H9 (cell line): Measurements from ENCODE around the gene SCD. TPM values are rescaled to one million over a fixed set of nuclear protein-coding genes. Genes with fewer than 3 reads are reported as not detected.

Experiments used
- DNase-seq: peaks from one replicate; pipeline ENCODE4 v3.0.0-alpha.2; 2017
- H2AFZ ChIP-seq: one replicate; pipeline ENCODE4 v1.6.1; 2013; ENCODE audit warnings: mild to moderate bottlenecking, low read length, control low read depth, moderate library complexity
- H2AK5ac ChIP-seq: 2 replicates; pipeline ENCODE4 v1.6.1; 2013; ENCODE audit warnings: low read length, control low read depth, mixed read lengths; ENCODE audit not compliant: insufficient read length
- H2BK120ac ChIP-seq: one replicate; pipeline ENCODE4 v1.6.1; 2013; ENCODE audit warnings: low read depth, mild to moderate bottlenecking, low read length, control low read depth, inconsistent platforms; ENCODE audit not compliant: poor library complexity, severe bottlenecking
- H2BK12ac ChIP-seq: 2 replicates; pipeline ENCODE4 v1.6.1; 2013; ENCODE audit warnings: low read length, control low read depth, mixed read lengths, low read depth; ENCODE audit not compliant: insufficient read length
- H2BK15ac ChIP-seq: 2 replicates; pipeline ENCODE4 v1.6.1; 2013; ENCODE audit warnings: low read depth, low read length, control low read depth
- H2BK20ac ChIP-seq: one replicate; pipeline ENCODE4 v1.6.1; 2013; ENCODE audit warnings: low read depth, mild to moderate bottlenecking, low read length, control low read depth, inconsistent platforms; ENCODE audit not compliant: poor library complexity, severe bottlenecking
- H2BK5ac ChIP-seq: 2 replicates; pipeline ENCODE4 v1.6.1; 2013; ENCODE audit warnings: low read length, control low read depth, mixed read lengths; ENCODE audit not compliant: insufficient read length
- H3K14ac ChIP-seq: 2 replicates; pipeline ENCODE4 v1.6.1; 2013; ENCODE audit warnings: low read length, control low read depth; ENCODE audit not compliant: insufficient read depth
- H3K18ac ChIP-seq: 2 replicates; pipeline ENCODE4 v1.6.1; 2013; ENCODE audit warnings: low read depth, mild to moderate bottlenecking, mixed read lengths, low read length, control low read depth; ENCODE audit not compliant: insufficient read length
- H3K23ac ChIP-seq: 2 replicates; pipeline ENCODE4 v1.6.1; 2013; ENCODE audit warnings: low read length, control low read depth, mixed read lengths, low read depth; ENCODE audit not compliant: insufficient read length
- H3K23me2 ChIP-seq: 2 replicates; pipeline ENCODE4 v1.6.1; 2013; ENCODE audit warnings: low read depth, mild to moderate bottlenecking, mixed read lengths, low read length, control low read depth; ENCODE audit not compliant: insufficient read length, poor library complexity, severe bottlenecking
- H3K27ac ChIP-seq: 2 replicates; pipeline ENCODE4 v1.5.1; 2013; ENCODE audit warnings: low read length, control low read depth, mixed read lengths, low read depth; ENCODE audit not compliant: insufficient read length
- H3K27me3 ChIP-seq: 2 replicates; pipeline ENCODE4 v1.6.1; 2013; ENCODE audit warnings: low read length, control low read depth, inconsistent platforms; ENCODE audit not compliant: insufficient read depth
- H3K4ac ChIP-seq: 2 replicates; pipeline ENCODE4 v1.6.1; 2013; ENCODE audit warnings: low read depth, mild to moderate bottlenecking, control low read depth, inconsistent platforms, low read length, moderate library complexity
- H3K4me1 ChIP-seq: 2 replicates; pipeline ENCODE4 v1.6.1; 2013; ENCODE audit warnings: low read length, control low read depth, inconsistent platforms; ENCODE audit not compliant: insufficient read depth
- H3K4me2 ChIP-seq: 2 replicates; pipeline ENCODE4 v1.6.1; 2013; ENCODE audit warnings: low read length, control low read depth, mixed read lengths; ENCODE audit not compliant: insufficient read length, insufficient read depth
- H3K56ac ChIP-seq: 2 replicates; pipeline ENCODE4 v1.6.1; 2013; ENCODE audit warnings: low read depth, mild to moderate bottlenecking, mixed read lengths, low read length, control low read depth; ENCODE audit not compliant: insufficient read length
- H3K79me1 ChIP-seq: 2 replicates; pipeline ENCODE4 v1.6.1; 2013; ENCODE audit warnings: low read depth, mild to moderate bottlenecking, moderate library complexity, low read length, control low read depth, inconsistent platforms; ENCODE audit not compliant: insufficient read depth, poor library complexity, severe bottlenecking
- H3K79me2 ChIP-seq: 2 replicates; pipeline ENCODE4 v1.6.1; 2013; ENCODE audit warnings: low read length, control low read depth, inconsistent platforms; ENCODE audit not compliant: insufficient read depth
- H3K9ac ChIP-seq: 2 replicates; pipeline ENCODE4 v1.6.1; 2013; ENCODE audit warnings: low read length, control low read depth, mixed read lengths; ENCODE audit not compliant: insufficient read length; ENCODE audit errors: extremely low read depth
- H3K9me3 ChIP-seq: one replicate; pipeline ENCODE4 v1.6.1; 2013; ENCODE audit warnings: low read depth, low read length, inconsistent platforms; ENCODE audit not compliant: control insufficient read depth
- H3T11ph ChIP-seq: one replicate; pipeline ENCODE4 v1.6.1; 2013; ENCODE audit warnings: mild to moderate bottlenecking, low read length, control low read depth, inconsistent platforms
- H4K20me1 ChIP-seq: one replicate; pipeline ENCODE4 v1.6.1; 2013; ENCODE audit not compliant: control insufficient read depth, insufficient read length, insufficient read depth
- H4K5ac ChIP-seq: 2 replicates; pipeline ENCODE4 v1.6.1; 2013; ENCODE audit warnings: low read depth, mild to moderate bottlenecking, mixed read lengths, low read length, control low read depth; ENCODE audit not compliant: insufficient read length
- H4K8ac ChIP-seq: replicated peaks from 2 replicates; pipeline ENCODE4 v1.6.1; 2013; ENCODE audit warnings: low read length, control low read depth, mixed read lengths, low read depth; ENCODE audit not compliant: insufficient read length
- H4K91ac ChIP-seq: 2 replicates; pipeline ENCODE4 v1.6.1; 2013; ENCODE audit warnings: low read depth, mild to moderate bottlenecking, moderate library complexity, mixed read lengths, low read length, control low read depth; ENCODE audit not compliant: insufficient read length
- H3K27ac Mint-ChIP-seq, 3 experiments: 2 replicates in 2 of 3; 3 replicates in 1 of 3; pipeline ENCODE4 v1.8.0; 2020 to 2021; ENCODE audit warnings: mixed read lengths in 3 of 3, mild to moderate bottlenecking in 1 of 3, moderate library complexity in 1 of 3
- H3K27me3 Mint-ChIP-seq: 2 replicates; pipeline ENCODE4 v1.8.0; 2021; ENCODE audit warnings: low read depth, mild to moderate bottlenecking, moderate library complexity, mixed read lengths
- H3K36me3 Mint-ChIP-seq, 3 experiments: 2 replicates in 2 of 3; 3 replicates in 1 of 3; pipeline ENCODE4 v1.8.0; 2020 to 2021; ENCODE audit warnings: low read depth in 3 of 3, mixed read lengths in 3 of 3; ENCODE audit not compliant: insufficient read depth in 1 of 3
- H3K4me1 Mint-ChIP-seq, 2 experiments: 2 replicates each; pipeline ENCODE4 v1.8.0; 2020; ENCODE audit warnings: mixed read lengths in 2 of 2
- H3K4me3 Mint-ChIP-seq, 2 experiments: 2 replicates in 1 of 2; 3 replicates in 1 of 2; pipeline ENCODE4 v1.8.0; 2020 to 2021; ENCODE audit warnings: mild to moderate bottlenecking in 2 of 2, mixed read lengths in 2 of 2, moderate library complexity in 1 of 2
- H3K9me3 Mint-ChIP-seq, 2 experiments: 2 replicates in 1 of 2; 3 replicates in 1 of 2; pipeline ENCODE4 v1.8.0; 2020; ENCODE audit warnings: mild to moderate bottlenecking in 2 of 2, mixed read lengths in 2 of 2, moderate library complexity in 1 of 2
- CTCF ChIP-seq: fragments of 200-600 bp; sonication (generic); conservative IDR thresholded peaks from 3 replicates; pipeline ENCODE4 v1.8.0; 2021; ENCODE audit warnings: antibody characterized with exemption, mild to moderate bottlenecking
- WGBS: extraction: QIAGEN DNeasy Blood & Tissue Kit; methylation state at CpG from one replicate; pipeline ENCODE4 v1.1.7; 2013; ENCODE audit warnings: missing lambda C conversion rate, low lambda C conversion rate, mixed read lengths; ENCODE audit not compliant: insufficient read length; ENCODE audit errors: extremely low coverage; 5-methylcytosine and 5-hydroxymethylcytosine counted together
- total RNA-seq: library from RNA; stranded (reverse); gene quantifications from 2 replicates; pipeline ENCODE4 v1.2.1, GENCODE V29; 2021

The SCD gene
- total RNA-seq, 1 experiment from 2014 or later = 354 TPM

GRCh38 chr10:100357059-100357858 is 10.2 kb downstream of the SCD start:
- no peak overlapping the region for H3K18ac ChIP-seq
- H3K27ac Mint-ChIP-seq = peak overlapping the region in 1 of 3 experiments; percentile 46; a peak in 3 of 7 replicates
- no peak overlapping the region for H3T11ph ChIP-seq
- no peak overlapping the region for H2AFZ ChIP-seq
- no peaks in the 10 kb centered on the region for H3K27me3 Mint-ChIP-seq
- no peak overlapping the region for H2BK120ac ChIP-seq
- H3K4me1 ChIP-seq = peaks cover 3% of the 10 kb centered on the region; the same call in 1 of the 2 replicates
- H3K4me2 ChIP-seq = no peak overlapping the region
- no peaks in the 10 kb centered on the region for H3K9me3 ChIP-seq
- H3K36me3 Mint-ChIP-seq = peaks cover 81 to 93% (median 93%) of the 10 kb centered on the region in 3 experiments
- H3K23ac ChIP-seq = no peak overlapping the region
- H3K79me2 ChIP-seq = peaks cover 4% of the 10 kb centered on the region; the same call in 1 of the 2 replicates
- H4K5ac ChIP-seq = no peak overlapping the region
- TF ChIP-seq CTCF = no peak
- peak overlapping the region in 1 of 2 experiments; percentile 25; a peak in 1 of 5 replicates for H3K4me3 Mint-ChIP-seq
- no peak overlapping the region for H3K9ac ChIP-seq
- H3K27me3 ChIP-seq = no peaks in the 10 kb centered on the region
- peaks cover 7% of the 10 kb centered on the region for H4K20me1 ChIP-seq
- H3K9me3 Mint-ChIP-seq = no peaks in the 10 kb centered on the region
- H3K27ac ChIP-seq = no peak overlapping the region
- H3K23me2 ChIP-seq = no peaks in the 10 kb centered on the region
- H3K4ac ChIP-seq = no peak overlapping the region
- H2BK12ac ChIP-seq = no peak overlapping the region
- no peak overlapping the region for H2AK5ac ChIP-seq
- no peak overlapping the region for H2BK5ac ChIP-seq
- H3K56ac ChIP-seq = no peak overlapping the region
- no peak overlapping the region for H2BK20ac ChIP-seq
- WGBS = no CpG with 5 or more reads among the region's 4 CpGs
- peaks cover 6% of the 10 kb centered on the region for H3K79me1 ChIP-seq
- no peak overlapping the region for H3K14ac ChIP-seq
- H3K4me1 Mint-ChIP-seq = peaks cover 34 to 37% of the 10 kb centered on the region in 2 experiments
- H4K8ac ChIP-seq = no peak overlapping the region
- no peak overlapping the region for H2BK15ac ChIP-seq
- DNase-seq = no peak
- no peak overlapping the region for H4K91ac ChIP-seq
